Ureter (tissue), 1 donor: ENCODE data around the gene SMIM44. TPM values are rescaled to one million over a fixed set of nuclear protein-coding genes. Genes with fewer than 3 reads are reported as not detected.

Source experiments
- DNase-seq: peaks from one replicate; pipeline ENCODE4 v3.0.0-alpha.2; 2020; ENCODE audit warnings: low spot score
- total RNA-seq: library from RNA; stranded (reverse); gene quantifications from one replicate; pipeline ENCODE4 v1.2.4, GENCODE V29; 2023
- donor health status: DM: yes; HTN: yes; CAD: no.

Gene SMIM44
- total RNA-seq, 1 donor from 2014 or later, result not detected

- DNase-seq, result peak; percentile 96
Measured at GRCh38 chr19:3500429-3501101, 17.3 kb upstream of the SMIM44 start, which contains the start of gene DOHH. TSS of gene DOHH (minus strand) at chr19:3500674. CDS start at chr19:3496814, 3,860 bp downstream.

DNA sequence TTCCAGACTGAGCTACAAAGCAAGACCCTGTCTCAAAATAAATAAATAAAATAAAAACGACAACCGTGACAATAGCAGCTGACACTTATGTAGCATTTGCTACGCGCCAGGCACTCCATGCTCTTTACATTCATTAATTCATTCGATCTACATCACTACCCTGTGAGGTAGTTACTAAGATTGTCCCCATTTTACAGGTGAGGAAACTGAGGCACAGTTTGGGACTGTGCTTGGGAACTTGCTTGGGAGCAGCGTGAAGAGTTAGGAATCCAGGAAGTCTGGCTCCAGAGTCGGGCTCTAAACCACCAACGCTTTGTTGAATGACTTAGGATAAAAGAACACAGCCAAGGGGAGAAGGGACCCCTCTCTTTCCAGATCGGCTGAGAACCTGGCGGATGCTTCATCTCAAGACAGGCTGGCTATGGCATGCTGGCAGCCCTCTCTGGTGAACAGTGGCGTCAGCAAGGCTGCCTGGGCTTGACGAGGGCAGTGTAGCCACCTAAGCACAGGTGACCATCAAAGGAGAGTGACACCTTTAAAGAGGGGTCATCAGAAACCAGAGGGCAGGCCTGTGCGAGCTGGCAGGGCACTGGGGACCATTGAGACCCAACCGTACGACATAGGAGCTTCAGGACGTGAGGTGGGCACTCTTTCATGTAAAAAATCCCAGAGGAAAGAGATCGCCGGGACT is 16.6 kb upstream of the SMIM44 start:
- no peak for DNase-seq

- no peak for DNase-seq
Measured at GRCh38 chr19:3497757-3498520, 14.7 kb upstream of the SMIM44 start.

- DNase-seq, result no peak
Measured at GRCh38 chr19:3496392-3497273, 13.4 kb upstream of the SMIM44 start.

GRCh38 chr19:3494559-3494958 is 11.3 kb upstream of the SMIM44 start:
- DNase-seq, result no peak

DNA sequence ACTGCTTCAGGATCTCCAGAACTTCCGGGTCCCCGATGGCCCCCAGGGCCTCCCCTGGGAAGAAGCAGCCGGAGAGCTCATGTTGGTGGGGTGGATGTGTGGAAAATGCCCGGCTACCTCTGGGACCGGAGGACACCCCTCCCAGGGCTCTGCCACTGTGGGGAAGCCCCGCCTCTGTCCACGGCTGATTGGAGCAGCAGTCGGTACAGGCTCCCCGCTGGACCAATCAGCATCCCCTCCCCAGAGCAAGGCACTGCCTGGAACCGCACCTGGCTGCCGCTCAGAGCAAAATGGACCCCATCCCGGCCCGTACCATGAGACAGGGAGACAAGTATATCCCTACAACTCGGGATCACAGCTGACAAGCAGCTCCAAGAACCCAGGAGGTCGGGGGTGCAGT is 10.8 kb upstream of the SMIM44 start:
- DNase-seq, result no peak

DNA sequence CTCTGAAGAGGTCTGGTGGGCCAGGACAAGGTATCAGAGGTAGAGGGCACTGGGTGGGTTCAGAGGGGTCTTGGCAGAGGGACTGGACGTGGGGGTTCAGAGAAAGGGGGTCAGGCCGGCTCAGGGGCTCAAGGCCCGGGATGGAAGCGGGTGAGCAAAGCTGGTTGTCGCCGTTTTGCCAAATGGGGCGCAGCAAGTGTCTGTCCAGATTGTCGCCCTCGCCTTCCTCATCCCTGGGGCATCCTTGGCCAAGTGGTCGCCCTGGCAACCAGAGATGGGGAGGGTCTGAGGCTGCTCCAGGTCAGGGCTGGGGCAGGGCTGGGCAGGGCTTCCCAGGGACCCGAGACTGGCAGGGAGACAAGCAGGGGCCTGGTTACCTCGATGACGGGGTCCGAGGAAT is 10.4 kb upstream of the SMIM44 start:
- no peak for DNase-seq

GRCh38 chr19:3492919-3493318 is 9.7 kb upstream of the SMIM44 start:
- no peak for DNase-seq

GRCh38 chr19:3492131-3492839 is 9.0 kb upstream of the SMIM44 start:
- no peak for DNase-seq

GRCh38 chr19:3491396-3492119 is 8.3 kb upstream of the SMIM44 start:
- DNase-seq, result no peak

DNA sequence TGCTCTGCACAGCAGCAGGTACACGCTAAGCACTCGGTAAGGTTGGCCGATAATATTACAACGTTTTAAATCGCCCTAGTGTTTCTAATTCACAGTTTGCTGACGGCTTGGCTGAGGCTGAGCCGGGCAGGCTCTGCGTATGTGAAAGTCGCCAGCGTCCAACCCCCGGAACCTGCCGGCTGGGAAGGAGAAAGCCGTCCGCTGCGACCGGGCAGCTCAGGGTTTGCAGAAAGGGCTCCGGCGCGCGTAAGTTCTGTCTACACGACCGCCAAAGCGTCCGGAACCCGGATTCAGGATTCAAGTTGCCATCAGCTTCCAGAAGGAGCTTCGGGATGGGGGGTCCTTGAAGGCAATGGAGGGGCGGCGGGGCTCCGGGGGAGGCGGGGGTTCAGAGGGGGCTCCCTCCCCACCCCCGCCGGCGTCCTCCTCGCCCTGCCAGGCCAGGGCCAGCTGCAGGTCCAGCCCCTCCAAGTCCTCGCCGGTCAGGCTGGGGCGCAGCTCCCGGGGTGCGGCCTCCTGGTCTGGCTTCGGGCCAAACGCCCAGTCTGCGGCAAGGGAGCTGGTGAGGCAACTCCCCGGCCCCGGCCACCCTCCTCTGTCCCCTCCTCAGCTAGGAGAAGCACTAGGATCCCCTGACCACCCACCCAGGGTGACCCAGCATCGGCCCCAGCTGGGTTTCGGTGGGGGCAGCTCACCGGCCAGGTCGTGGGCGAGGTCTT is 575 bp downstream of the SMIM44 start:
- no peak for DNase-seq

- DNase-seq, result no peak
Measured at GRCh38 chr19:3481241-3482090, 1.8 kb downstream of the SMIM44 start.

DNA sequence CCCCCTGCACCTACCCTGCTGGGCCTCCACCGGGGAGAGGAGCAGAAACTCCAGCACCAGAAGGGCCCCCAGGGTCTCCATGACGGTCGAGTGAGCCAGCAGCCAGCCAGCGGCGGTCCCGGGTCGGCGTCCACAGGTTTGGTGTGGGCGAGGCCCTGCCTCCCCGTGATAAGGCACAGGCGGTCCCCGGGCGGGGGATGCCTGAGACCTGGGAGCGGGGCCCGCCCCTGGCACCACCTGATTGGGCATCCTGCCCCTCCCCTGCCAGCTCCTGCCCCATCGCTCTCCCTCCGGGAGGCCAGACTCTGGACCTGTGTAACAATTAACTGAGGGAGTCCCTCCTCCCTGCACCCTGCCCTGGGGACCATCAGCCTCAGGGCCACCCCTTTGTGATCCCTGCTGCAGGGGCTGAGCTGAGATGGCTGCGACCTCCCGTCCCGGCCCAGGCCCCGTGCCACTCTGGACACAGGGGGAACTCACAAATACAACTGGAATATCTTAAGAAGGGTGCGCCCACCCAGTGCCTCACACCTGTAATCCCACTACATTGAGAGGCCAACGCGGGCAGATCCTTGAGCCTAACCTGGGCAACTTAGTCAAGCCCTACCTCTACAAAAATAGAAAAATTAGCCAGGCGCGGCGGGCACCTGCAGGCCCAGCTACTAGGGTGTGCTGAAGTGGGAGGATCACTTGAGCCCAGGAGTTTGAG is 2.7 kb downstream of the SMIM44 start, which contains the start of gene SMIM24:
TSS of gene SMIM24 (minus strand) at position 143 of the 709 bp plus-strand sequence. CDS start at position 81, 62 bp downstream.
- DNase-seq, result no peak

DNA sequence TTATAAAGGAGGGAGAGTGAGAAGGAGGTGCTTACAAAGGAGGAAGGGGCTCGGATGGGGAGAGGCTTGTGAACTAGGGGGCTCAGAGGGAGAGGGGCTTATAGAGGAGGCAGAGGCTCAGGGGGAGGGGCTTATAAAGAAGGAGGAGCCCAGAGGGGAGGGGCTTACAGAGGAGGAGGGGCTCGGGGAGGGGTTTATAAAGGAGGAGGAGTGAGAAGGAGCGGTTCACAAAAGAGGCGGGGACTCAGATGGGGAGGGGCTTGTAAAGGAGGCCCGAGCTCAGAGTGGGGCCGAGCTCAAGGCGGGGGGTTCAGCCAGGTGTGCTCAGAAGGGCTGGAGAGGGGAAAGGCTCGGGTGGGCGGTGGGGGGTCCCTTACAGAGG is 3.4 kb downstream of the SMIM44 start:
- DNase-seq, result no peak

GRCh38 chr19:3479177-3479833 is 3.9 kb downstream of the SMIM44 start:
- no peak for DNase-seq

DNA sequence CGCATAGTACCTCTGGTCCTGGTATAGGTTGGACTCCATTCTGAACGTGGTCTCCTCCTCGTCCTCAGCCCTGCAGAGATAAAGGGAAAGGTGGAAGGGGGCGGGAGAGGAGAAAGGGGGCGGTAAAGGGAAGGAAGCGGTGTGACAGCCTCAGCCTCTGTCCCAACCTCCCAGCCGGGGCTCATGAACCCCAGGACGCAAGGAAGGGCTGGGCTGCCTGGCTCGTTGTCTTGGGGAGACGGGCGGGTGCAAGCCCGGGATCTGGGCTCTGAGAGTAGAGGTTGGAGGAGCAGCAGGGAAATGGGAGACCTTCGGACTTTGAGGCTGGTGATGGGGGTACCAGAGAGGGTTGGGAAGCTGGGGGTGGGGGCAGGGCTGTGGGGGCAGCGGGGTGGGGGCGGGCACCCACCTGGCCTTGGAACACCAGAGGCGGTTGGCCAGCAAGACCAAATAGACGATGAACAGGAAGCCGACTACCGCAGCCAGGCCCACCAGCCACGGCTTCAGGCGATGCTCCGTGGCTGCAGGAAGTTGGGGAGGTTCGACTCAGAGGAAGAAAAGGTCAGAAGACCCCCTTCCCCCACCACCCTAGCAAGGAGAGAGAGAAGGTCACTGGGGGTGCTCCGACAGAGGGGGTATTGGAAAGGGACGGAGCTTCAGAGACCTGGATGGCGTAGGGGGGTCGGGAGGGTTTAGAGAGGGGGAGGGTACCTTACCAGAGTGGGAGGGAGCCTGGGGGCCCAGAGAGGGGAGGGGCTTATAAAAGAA is 4.6 kb downstream of the SMIM44 start:
- no peak for DNase-seq

DNA sequence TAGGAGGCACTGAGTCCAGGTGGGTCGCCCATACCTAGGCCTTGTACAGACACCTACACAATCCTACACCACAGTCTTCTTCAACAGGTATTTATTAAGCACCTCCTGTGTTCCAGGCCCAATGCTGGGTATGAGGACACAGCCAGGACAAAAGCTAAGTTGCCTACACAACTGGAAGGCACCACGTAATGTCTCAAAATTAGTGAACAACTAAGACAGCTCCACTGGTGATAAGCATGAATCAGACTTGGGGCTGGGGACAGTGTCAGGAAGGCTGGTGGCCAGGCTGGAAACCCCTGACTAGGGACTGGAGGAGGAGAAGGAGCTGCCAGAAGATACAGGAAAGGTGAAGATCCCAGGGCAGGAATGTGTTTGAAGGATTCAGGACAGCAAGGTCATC is 5.3 kb downstream of the SMIM44 start:
- no peak for DNase-seq
